Vagina (tissue), 2 donors: ENCODE measurements around the gene TMEM273.

Experiments used
- POLR2A ChIP-seq, 2 donors: fragments of 450-650 bp; IDR thresholded peaks; one replicate each; pipeline ENCODE4 v1.6.1; 2017; ENCODE audit warnings: antibody characterized with exemption in 2 of 2, mild to moderate bottlenecking in 2 of 2, moderate library complexity in 2 of 2
- TF ChIP-seq, protein P1 (sequence below), 3 experiments: fragments of 450-650 bp in 2 of 3; fragments of 200-600 bp in 1 of 3; sonication (generic) in 1 of 3; IDR thresholded peaks; one replicate each; pipeline ENCODE4 v1.5.1; 2017 to 2019; ENCODE audit warnings: antibody characterized with exemption in 3 of 3, mild to moderate bottlenecking in 2 of 3, moderate library complexity in 2 of 3

DNA sequence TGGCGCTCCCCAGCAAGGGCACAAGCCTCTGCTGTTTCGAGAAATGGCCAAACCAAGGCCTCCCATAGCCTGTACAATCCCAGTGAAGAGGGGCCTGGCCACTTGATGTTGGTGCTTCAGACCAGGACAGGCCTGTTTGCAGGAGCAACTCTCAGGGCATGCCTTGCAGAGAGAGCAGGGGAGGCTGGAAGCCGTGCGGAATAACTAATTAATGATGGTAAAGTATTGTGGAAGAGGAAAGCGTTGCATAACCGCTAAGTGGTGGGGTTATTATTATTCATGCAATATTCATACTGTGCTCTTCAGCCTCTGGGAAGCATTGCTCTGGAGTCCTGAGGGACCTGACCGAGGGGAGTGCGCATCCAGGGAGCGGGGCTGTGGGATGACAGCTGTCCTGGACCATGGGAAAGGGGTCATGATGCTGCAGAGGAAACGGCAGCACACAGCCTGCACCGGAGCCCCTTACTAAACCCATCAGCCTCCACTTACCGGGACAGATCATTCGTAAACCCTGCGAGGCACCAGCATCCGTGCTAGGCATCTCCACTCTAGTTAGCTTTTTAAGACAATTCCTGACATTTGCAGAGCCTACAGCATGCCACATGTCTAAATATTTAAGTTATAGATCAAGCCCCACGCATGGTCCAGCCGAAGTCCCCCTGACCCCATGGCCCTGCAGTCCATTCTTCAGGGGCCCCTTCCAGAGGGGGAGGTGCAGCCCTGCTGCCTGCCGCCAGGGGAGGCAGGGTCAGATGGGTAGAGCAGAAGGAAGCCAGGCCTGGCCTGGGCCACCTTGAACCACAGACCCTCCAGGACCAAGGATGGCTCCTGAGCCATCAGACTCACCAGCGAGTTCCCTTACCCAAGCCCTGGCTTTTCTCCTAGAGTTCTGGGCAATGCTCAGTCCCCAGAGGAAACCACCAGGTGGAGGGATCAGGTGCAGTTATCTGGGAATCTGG lies 11.6 kb downstream of the TMEM273 start:
- TF ChIP-seq, protein P1, sequence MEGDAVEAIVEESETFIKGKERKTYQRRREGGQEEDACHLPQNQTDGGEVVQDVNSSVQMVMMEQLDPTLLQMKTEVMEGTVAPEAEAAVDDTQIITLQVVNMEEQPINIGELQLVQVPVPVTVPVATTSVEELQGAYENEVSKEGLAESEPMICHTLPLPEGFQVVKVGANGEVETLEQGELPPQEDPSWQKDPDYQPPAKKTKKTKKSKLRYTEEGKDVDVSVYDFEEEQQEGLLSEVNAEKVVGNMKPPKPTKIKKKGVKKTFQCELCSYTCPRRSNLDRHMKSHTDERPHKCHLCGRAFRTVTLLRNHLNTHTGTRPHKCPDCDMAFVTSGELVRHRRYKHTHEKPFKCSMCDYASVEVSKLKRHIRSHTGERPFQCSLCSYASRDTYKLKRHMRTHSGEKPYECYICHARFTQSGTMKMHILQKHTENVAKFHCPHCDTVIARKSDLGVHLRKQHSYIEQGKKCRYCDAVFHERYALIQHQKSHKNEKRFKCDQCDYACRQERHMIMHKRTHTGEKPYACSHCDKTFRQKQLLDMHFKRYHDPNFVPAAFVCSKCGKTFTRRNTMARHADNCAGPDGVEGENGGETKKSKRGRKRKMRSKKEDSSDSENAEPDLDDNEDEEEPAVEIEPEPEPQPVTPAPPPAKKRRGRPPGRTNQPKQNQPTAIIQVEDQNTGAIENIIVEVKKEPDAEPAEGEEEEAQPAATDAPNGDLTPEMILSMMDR (IDR thresholded peaks at IDR 0.05), result no peak
- TF ChIP-seq POLR2A (IDR thresholded peaks at IDR 0.05), result no peak
